GM15510 (cell line): ENCODE results near the gene PDCD1.

Experiments used
- POLR2A ChIP-seq: IDR thresholded peaks from 3 replicates; pipeline ENCODE4 v1.6.1; 2011; ENCODE audit warnings: borderline replicate concordance; ENCODE audit not compliant: insufficient read length; ENCODE audit errors: extremely low read depth

The PDCD1 gene

DNA sequence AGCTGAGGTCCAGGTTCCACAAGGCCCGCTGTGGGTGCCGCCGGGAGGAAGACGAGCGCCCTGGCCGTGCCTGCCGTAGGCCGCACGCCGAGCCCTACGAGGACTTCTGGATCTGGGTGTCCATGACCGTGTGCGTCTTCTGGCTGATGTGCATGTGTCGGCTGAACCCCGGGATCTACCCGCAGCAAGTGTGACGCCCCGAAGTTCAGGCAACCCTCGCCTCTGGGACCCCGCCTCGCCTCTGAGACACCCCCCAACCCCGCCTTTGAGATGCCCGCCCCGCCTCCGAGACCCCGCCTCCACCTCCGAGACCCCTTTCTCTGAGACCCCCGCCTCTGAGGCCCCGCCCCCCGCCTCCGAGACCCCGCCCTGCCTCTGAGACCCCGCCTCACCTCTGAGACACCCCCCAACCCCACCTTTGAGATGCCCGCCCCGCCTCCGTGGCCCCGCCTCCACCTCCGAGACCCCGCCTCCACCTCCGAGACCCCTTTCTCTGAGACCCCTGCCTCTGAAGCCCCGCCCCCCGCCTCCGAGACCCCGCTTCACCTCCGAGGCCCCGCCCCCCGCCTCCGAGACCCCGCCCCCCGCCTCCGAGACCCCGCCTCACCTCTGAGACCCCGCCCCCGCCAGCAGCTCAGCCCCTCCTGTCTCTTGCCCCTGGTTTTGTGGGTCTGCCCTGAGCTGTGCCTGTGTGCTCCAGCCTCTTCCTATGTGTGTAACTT is 14.5 kb upstream of the PDCD1 start:
- TF ChIP-seq POLR2A = no peak

DNA sequence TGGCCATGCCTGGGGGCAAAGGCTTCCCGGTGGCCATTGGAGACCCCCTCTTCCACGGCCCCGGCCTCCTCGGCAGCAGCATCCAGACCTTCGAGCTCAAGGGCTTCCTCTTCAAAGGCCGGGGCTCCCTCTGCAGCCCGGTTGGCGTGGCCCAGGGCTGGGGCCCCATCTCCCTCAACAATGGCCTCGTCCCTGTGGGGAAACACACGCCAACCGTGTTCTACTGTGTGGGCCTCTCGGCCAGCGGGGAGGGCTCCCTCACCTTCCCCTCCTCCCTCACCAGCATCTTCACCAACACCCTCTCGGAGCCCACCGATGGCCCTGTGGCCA is 13.6 kb upstream of the PDCD1 start:
- no peak for TF ChIP-seq POLR2A

DNA sequence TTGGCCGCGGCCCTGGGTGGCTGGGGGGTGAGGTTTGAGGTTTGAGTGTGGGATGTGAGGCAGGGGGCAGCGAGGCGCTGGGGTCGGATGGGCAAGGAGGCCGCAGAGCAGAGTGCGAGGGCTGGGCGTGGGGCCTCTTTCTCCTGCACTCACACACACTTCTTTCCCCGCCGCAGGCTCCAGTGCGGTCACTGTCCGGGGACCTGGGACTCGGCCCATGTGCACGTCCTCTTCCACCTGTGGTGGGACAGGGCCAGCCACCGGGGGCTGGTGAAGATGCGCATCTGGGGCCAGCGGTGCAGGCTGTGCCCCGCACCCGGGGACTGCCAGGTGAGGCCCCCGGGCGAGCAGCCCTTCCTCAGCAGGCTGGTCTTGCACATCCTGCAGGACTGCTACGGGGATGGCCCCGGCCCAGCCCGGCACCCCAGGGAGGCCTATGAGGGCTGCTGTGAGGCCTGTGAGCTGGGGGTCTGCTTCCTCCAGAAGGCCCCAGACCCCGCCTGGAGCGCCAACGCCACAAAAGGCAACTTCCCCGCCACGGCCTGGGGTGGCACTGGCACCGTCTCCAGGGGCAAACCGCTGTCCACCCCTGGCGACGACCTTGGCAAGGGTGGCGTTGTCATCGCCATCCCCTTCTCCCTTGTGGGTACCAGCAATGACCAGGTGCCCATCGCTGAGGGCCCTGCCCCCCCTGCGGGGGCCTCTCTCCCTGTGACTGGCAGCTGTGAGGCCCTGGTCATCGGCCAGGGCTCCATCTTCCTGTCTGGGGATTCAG is 13.0 kb upstream of the PDCD1 start:
- no peak for TF ChIP-seq POLR2A

DNA sequence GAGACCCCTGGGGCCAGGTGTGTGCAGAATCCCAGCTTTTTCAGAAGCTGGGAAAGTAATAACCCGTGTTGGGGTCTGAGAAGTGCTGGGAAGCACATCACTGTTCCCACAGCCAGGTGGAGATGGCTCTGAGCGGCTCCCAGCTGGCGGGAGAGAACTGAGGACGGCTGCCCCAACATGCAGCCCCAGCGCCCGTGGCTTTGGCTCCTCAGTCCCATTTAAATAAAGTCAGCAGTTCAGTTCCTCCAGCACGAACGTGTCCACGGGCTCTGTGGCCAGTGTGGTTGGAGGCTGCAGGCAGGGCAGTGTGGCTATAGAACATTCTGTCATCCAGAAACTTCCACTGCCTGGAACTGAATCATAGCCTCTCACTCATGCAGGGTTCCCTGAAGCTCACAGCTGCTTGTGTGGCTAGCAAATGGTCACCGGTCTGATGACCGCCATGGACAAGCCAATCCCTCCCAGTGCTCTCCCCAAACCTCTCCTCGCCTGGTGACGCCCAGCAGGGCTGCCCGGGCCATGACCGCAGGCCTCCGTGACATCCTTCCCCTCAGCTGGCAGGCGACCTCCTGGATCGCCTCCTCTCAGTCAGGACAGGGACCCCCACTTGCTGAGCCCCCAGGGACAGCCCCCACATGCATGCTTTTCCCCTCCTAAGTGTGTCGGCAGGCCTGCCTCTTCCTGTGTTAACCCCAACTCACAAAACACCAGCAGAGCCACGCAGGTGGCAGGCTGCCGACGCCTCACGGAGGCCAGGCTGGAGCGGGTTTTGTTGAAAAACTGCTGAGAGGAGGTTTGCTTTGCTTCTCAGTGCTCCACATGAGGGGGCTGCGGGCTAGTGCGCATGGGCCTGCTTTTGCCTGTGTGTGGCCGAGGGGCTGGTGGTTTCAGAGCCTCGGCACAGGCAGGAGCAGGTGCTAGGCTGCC is 12.2 kb upstream of the PDCD1 start:
- no peak for TF ChIP-seq POLR2A

DNA sequence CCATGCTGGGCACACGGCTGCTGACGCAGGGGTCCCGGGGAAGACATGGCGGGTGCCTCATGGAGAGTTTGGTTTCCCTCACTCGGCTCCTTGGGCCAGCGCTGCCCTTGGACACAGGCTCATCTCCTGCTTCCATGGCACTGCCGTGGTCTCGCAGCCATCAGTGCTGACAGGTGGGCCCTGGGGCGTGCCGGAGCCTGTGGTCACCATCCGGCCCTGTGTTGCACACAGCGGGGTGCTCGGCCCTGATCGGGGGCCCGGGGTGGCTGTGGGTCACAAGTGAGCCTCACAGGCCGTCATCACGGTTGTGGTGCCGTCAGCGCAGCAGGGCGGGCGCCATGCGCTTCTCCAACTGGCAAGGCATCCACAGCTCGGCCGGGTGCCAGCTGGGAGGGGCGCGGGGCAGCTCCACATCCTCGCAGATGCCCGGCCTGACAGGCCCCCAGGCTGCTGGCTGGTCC is 11.4 kb upstream of the PDCD1 start:
- no peak for TF ChIP-seq POLR2A

DNA sequence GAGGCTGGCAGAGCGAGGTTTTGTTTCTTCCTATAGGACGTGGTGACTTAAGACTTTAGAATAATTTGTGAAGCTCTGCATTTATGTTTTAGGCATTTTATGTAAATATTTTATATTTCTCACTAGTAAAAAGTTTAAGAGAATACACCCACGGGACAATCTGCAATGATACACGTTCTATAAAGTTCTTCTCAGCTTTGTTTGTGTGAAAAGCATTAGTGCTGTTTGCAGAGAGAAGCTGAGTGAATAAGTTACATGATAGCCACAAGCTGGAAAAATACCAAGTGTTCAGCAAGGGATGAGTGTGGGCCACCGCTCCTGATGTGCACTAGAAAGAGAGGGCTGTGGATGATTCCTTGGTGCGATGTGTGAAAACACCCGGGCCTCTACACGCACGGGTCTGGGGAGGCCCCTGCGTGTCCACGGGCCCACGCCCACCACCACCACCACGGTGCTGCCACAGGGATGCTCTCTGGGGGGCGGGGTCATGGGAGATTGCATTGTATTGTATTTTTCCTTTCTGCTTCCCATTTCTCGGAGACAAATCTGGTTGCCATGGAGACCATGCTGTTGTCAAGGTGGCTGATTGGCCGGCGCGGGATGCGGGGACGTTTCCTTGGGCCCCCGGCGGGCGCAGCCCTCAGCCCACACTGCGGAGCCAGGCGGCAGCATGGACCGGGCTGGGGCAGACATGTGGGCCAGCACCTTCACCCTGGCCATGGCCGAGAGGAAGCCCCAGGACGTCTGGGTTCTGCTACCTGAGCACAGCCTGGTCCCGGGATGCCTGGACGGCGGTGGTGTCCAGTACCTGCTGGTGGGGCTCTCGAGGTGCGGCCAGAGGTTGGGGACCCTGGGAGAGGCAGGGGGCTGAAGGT is 10.6 kb upstream of the PDCD1 start, which contains the start of gene RTP5:
RTP5 (plus strand) TSS at position 643 of the 875 bp plus-strand sequence; CDS start at position 671, 28 bp downstream.
- no peak for TF ChIP-seq POLR2A

DNA sequence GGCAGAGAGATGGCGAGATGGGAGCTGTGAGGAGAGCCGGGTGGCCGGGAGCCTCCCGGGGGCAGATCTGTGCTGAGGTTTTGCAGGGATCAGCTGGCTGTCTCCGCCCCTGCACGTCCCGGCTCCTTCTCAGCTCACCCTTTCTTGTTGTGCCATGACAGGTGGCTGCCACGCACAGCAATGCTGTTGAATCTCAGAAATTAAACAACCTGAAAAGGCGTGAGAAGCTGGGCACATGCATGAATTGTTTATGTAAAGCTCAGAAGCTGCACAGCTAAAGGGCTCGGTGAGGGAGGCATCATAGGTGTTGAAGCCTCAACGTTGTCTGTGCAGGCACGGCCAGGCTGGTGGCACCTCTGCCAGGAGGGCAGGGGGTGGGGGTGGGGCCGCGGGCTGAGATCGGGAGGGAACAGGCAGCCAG is 10.0 kb upstream of the PDCD1 start:
- TF ChIP-seq POLR2A = no peak

DNA sequence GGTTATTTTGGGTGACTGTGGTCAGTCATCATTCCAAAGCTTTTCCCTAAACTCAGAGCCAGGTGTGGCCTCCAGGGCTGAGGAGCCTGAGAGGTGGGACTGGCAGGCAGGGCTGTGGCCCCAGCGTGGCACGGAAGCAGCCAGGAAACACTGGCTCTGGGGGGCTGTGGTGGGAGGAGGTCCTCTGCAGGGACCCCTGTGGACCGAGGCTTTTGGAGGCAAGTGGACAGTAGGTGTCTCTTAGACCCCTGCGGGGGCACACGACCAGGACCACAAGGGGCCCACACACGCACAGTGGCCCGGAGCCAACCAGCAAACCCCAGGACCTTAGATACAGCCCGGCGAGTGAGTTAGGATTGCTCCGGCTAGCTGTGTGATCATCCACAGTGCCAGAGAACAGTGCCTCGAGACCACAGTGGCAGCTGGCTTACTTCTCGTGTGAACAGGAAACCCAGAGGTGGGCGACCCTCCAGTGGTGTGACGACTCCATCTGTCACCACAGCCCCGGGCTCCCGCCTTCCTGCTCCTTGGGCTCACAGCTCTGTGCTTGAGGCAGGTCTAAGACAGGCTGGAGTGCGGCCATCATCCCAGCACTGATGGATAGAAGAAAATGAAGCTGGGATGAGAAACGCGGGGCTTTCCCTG is 9.2 kb upstream of the PDCD1 start:
- no peak for TF ChIP-seq POLR2A

DNA sequence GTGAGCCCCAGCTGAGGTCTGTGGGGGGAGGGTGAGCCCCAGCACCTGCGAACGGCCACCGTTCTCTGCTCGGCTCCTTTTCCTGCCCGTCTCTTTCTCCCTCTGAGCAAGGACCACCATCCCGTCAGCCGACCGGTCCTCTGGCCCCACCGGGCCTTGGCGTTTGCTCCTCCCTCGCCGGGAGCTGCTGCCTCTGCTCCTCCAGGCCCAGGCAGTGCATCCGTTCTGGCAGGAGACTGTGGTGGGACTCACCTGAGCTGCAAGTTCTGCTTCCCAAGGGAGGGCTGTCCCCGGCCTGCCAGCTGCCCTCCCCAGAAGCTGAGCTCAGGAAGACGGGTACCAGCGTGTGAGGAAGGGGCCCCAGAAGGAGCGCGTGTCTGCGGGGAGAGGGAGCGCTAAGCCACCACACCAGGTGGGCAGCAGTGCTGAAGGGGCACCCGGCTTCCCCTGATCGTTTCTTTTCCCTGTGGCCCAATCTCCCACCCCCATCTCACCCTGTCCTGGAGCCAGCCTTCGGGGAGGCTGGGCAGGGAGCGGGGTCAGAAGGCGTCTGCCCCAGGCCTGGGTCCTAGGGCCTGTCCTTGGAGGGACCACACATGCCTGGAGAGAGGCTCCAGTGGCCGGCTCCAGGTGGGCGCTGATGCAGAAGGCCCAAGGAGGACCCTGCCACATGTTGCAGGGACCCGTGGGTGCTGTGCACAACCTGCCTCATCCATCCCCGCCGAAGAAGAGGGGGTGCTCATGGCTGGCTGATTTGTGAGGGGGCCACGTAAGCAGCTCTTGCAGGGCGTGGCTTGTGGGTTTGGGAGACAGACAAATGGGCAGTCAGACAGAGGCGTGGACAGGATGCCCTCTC is 8.3 kb upstream of the PDCD1 start:
- no peak for TF ChIP-seq POLR2A

DNA sequence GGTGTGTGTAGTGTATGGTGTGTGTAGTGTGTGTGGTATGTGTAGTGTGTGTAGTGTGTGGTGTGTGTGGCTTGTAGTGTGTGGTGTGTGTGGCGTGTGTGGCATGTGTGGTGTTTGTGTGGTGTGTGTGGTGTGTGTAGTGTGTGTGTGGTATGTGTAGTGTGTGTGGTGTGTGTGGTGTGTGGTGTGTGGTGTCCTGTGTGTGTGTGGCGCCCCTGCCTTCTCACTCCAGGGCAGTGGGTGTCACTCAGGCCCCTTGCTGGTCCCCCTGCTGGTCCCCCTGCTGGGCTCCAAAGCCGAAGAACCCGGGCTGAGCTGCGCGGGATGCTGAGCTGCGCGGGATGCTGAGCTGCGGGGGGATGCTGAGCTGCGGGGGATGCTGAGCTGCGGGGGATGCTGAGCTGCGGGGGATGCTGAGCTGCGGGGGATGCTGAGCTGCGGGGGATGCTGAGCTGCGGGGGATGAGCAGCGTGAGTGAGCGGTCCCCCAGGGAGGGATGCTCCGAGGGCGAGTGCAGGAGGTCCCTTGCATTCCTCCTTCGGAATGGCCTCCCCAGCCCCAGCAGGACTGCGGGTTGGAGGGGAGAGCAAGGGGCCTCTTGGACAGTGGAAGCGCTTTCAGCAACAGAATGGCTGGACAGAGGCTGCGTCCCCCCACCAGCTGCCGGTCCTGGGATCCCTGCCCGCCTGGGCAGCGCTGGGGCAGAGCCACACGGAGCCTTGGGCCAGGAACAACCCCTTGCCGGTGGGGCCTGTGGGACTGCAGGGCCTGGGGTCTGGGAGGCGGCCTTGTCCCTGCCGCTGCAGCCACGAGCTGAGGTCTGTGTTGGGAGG is 7.5 kb upstream of the PDCD1 start:
- TF ChIP-seq POLR2A = no peak

DNA sequence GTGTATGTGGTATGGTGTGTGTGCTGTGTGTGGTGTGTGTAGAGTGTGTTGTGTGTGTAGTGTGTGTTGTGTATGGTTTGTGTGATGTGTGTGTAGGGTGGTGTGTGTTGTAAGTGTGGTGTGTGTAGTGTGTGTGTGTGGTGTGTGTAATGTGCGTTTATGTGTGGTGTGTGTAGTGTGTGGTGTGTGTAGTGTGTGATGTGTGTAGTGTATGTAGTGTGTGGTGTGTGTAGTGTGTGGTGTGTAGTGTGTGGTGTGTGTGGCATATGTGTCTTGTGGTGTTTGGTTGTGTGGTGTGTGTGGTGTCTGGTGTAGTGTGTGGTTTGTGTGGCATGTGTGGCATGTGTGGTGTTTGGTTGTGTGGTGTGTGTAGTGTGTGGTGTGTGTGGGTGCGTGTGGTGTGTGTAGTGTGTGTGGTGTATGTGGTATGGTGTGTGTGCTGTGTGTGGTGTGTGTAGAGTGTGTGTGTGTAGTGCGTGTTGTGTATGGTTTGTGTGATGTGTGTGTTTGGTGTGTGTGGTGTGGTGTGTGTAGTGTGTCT is 6.8 kb upstream of the PDCD1 start:
- TF ChIP-seq POLR2A = no peak

DNA sequence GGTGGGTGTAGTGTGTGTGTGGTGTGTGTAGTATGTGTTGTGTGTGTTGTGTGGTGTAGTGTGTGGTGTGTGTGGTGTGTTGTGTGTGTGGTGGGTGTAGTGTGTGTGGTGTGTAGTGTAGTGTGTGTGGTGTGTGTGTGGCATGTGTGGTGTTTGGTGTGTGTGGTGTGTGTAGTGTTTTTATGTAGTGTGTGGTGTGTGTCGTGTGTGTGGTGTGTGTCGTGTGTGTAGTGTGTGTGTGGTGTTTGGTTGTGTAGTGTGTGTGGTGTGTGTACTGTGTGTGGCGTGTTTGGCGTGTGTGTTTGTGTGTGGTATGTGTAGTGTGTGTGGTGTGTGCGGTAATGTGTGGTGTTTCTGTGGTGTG is 6.1 kb upstream of the PDCD1 start:
- TF ChIP-seq POLR2A = no peak
